Muscle layer of colon (tissue), 2 donors: ENCODE results near the gene KRTAP29-1.

ENCODE experiments used
- H3K27ac ChIP-seq: one replicate; pipeline ENCODE4 v1.7.0; 2013; ENCODE audit warnings: low read depth, mild to moderate bottlenecking, low read length, moderate library complexity
- H3K27me3 ChIP-seq, 2 donors: one replicate each; pipeline ENCODE4 v1.7.0; 2013; ENCODE audit warnings: low read length in 2 of 2, mild to moderate bottlenecking in 2 of 2; ENCODE audit not compliant: insufficient read depth in 2 of 2, control insufficient read depth in 1 of 2
- H3K36me3 ChIP-seq: one replicate; pipeline ENCODE4 v1.7.0; 2013; ENCODE audit warnings: mild to moderate bottlenecking, low read length; ENCODE audit not compliant: insufficient read depth
- H3K4me1 ChIP-seq: one replicate; pipeline ENCODE4 v1.7.0; 2013; ENCODE audit warnings: mild to moderate bottlenecking, low read length; ENCODE audit not compliant: insufficient read depth
- H3K4me3 ChIP-seq, 2 donors: one replicate each; pipeline ENCODE4 v1.7.0; 2013; ENCODE audit warnings: low read length in 2 of 2, low read depth in 1 of 2, mild to moderate bottlenecking in 1 of 2, moderate library complexity in 1 of 2
- H3K9ac ChIP-seq: one replicate; pipeline ENCODE4 v1.7.0; 2013; ENCODE audit warnings: low read length
- H3K9me3 ChIP-seq: one replicate; pipeline ENCODE4 v1.7.0; 2013; ENCODE audit warnings: mild to moderate bottlenecking, low read length
- donor health status: abdominal sarcoma.
- donor health status: Adenocarcinoma of cecum.

The KRTAP29-1 gene

GRCh38 chr17:41338961-41339485 is 36.4 kb upstream of the KRTAP29-1 start:
- Histone ChIP-seq H3K4me1 (no peaks in the 10 kb centered on the region), H3K27me3 (no peaks in the 10 kb centered on the region), H3K9me3 (no peaks in the 10 kb centered on the region), H3K4me3 (no peak overlapping the region), H3K9ac (no peak overlapping the region), H3K36me3 (no peaks in the 10 kb centered on the region), H3K27ac (no peak overlapping the region)

- no peaks in the 10 kb centered on the region for H3K36me3 ChIP-seq
- H3K27ac ChIP-seq = no peak overlapping the region
- H3K9ac ChIP-seq = no peak overlapping the region
- H3K9me3 ChIP-seq = no peaks in the 10 kb centered on the region
- no peaks in the 10 kb centered on the region for H3K4me1 ChIP-seq
- H3K27me3 ChIP-seq = no peaks in the 10 kb centered on the region
- no peak overlapping the region for H3K4me3 ChIP-seq
Measured at GRCh38 chr17:41335747-41336146, 33.1 kb upstream of the KRTAP29-1 start.

GRCh38 chr17:41334385-41335305 is 32.0 kb upstream of the KRTAP29-1 start:
- H3K27ac ChIP-seq = no peak overlapping the region
- no peaks in the 10 kb centered on the region for H3K4me1 ChIP-seq
- H3K4me3 ChIP-seq = no peak overlapping the region
- H3K36me3 ChIP-seq = no peaks in the 10 kb centered on the region
- no peaks in the 10 kb centered on the region for H3K27me3 ChIP-seq
- H3K9me3 ChIP-seq = no peaks in the 10 kb centered on the region
- no peak overlapping the region for H3K9ac ChIP-seq

GRCh38 chr17:41333836-41334235 is 31.2 kb upstream of the KRTAP29-1 start:
- no peaks in the 10 kb centered on the region for H3K36me3 ChIP-seq
- H3K27me3 ChIP-seq = no peaks in the 10 kb centered on the region
- H3K27ac ChIP-seq = no peak overlapping the region
- no peaks in the 10 kb centered on the region for H3K4me1 ChIP-seq
- no peaks in the 10 kb centered on the region for H3K9me3 ChIP-seq
- no peak overlapping the region for H3K9ac ChIP-seq
- no peak overlapping the region for H3K4me3 ChIP-seq

- no peak overlapping the region for H3K9ac ChIP-seq
- H3K27me3 ChIP-seq = no peaks in the 10 kb centered on the region
- no peak overlapping the region for H3K4me3 ChIP-seq
Measured at GRCh38 chr17:41333098-41333497, 30.4 kb upstream of the KRTAP29-1 start.

GRCh38 chr17:41332239-41332638 is 29.6 kb upstream of the KRTAP29-1 start:
- Histone ChIP-seq H3K27me3 (no peaks in the 10 kb centered on the region), H3K27ac (no peak overlapping the region), H3K36me3 (no peaks in the 10 kb centered on the region), H3K9ac (no peak overlapping the region), H3K4me1 (no peaks in the 10 kb centered on the region), H3K9me3 (no peaks in the 10 kb centered on the region), H3K4me3 (no peak overlapping the region)

More at GRCh38 chr17:41333098-41333497, 30.4 kb upstream of the KRTAP29-1 start:
- no peak overlapping the region for H3K27ac ChIP-seq
- no peaks in the 10 kb centered on the region for H3K36me3 ChIP-seq
- no peaks in the 10 kb centered on the region for H3K9me3 ChIP-seq
- no peaks in the 10 kb centered on the region for H3K4me1 ChIP-seq

- H3K4me1 ChIP-seq = no peaks in the 10 kb centered on the region
- H3K9ac ChIP-seq = no peak overlapping the region
- H3K27ac ChIP-seq = no peak overlapping the region
- no peak overlapping the region for H3K4me3 ChIP-seq
- H3K27me3 ChIP-seq = no peaks in the 10 kb centered on the region
- H3K9me3 ChIP-seq = no peaks in the 10 kb centered on the region
- no peaks in the 10 kb centered on the region for H3K36me3 ChIP-seq
Measured at GRCh38 chr17:41331606-41332005, 29.0 kb upstream of the KRTAP29-1 start.

GRCh38 chr17:41329279-41329948 is 26.8 kb upstream of the KRTAP29-1 start:
- Histone ChIP-seq H3K27me3 (no peaks in the 10 kb centered on the region), H3K36me3 (no peaks in the 10 kb centered on the region), H3K4me3 (no peak overlapping the region), H3K27ac (no peak overlapping the region), H3K9me3 (no peaks in the 10 kb centered on the region), H3K9ac (no peak overlapping the region), H3K4me1 (no peaks in the 10 kb centered on the region)

GRCh38 chr17:41328207-41328606 is 25.6 kb upstream of the KRTAP29-1 start:
- no peaks in the 10 kb centered on the region for H3K9me3 ChIP-seq
- no peak overlapping the region for H3K27ac ChIP-seq
- H3K4me3 ChIP-seq = no peak overlapping the region
- no peaks in the 10 kb centered on the region for H3K4me1 ChIP-seq
- no peak overlapping the region for H3K9ac ChIP-seq
- no peaks in the 10 kb centered on the region for H3K36me3 ChIP-seq
- H3K27me3 ChIP-seq = no peaks in the 10 kb centered on the region

- H3K4me3 ChIP-seq = no peak overlapping the region
- H3K27me3 ChIP-seq = no peaks in the 10 kb centered on the region
- H3K4me1 ChIP-seq = no peaks in the 10 kb centered on the region
- H3K9ac ChIP-seq = no peak overlapping the region
- H3K9me3 ChIP-seq = no peaks in the 10 kb centered on the region
- H3K27ac ChIP-seq = no peak overlapping the region
- H3K36me3 ChIP-seq = no peaks in the 10 kb centered on the region
Measured at GRCh38 chr17:41327411-41328120, 24.9 kb upstream of the KRTAP29-1 start.
